Ecto neural progenitor cell (in vitro differentiated cells): Measurements from ENCODE around the gene KAT2B.
A peak's percentile ranks its signal among the peaks of the same experiment; 100 is the strongest.

ENCODE experiments used
- DNase-seq: peaks from one replicate; pipeline ENCODE4 v3.0.0-alpha.2; 2018; ENCODE audit warnings: low spot score

The KAT2B gene

DNA sequence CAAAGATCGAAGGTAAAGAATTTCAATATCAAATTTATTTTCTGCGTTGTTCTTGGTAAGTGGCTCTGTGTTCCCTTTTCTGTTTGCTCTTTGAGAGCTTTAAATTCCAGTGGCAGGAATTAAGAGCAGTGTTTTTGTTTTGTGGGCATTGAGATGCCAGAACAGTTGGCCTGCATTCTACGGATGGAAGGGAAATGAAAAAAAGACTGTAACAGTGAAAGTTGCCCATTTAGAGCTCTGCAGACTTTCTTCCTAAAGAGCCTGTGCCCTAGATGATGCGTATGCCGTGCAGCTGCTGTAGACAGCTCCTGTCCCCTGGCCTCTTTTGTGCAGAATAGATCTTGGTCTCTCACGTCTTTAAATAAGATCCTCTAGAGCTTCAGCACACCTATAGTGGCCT is 58.8 kb downstream of the KAT2B start:
- DNase-seq = no peak

DNA sequence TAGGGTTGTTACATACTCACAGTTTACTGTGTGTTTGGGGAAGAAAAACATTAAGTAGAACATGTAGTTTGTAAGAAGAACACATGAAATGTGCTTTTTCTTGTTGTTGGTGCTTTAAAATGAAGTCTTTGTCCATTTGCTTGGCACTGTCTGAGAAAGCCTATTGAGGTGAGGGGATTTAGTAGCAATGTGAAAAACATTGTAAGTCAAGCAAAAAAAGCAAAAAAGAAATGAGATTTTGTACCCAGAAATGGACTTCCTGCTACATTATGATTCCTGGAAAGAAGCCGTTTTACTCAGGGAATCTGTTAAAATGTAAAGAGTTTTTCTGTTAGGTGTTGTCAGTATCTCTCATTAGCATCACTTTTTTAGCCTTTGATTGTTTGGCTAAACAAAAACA is 59.9 kb downstream of the KAT2B start:
- DNase-seq = no peak

DNA sequence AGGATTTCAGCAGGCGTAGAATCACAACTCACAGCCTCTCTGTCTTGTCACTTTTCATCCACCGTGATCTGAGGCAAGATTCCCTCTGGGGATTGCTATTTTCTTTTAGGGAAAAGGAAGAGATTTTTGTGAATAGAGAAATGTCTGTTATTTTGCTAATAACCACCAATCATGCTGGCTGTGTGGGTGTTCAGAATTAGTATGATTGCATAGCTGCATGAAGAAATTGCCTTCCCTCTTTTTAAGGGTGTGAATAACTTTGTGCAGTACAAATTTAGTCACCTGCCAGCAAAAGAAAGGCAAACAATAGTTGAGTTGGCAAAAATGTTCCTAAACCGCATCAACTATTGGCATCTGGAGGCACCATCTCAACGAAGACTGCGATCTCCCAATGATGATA is 60.8 kb downstream of the KAT2B start:
- DNase-seq = no peak

DNA sequence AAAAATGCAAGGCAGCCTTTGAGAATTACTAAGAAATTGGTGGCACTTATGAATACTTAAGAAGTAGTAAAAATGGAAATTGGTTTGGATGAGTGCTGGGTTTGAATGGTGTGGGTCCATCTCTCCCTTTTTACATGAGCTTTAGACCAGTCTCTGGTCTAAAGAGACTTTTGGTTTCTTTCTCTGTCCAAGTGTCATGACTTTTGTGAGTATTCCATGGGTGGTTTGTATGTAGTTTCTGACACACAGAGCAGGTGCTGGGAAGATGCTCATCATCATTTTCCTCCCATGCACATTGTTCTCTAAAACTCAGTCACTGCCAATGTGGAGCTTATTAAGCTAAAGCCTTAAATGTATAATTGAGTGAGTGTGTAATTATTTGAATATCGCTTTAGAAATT is 63.5 kb downstream of the KAT2B start:
- DNase-seq = no peak

DNA sequence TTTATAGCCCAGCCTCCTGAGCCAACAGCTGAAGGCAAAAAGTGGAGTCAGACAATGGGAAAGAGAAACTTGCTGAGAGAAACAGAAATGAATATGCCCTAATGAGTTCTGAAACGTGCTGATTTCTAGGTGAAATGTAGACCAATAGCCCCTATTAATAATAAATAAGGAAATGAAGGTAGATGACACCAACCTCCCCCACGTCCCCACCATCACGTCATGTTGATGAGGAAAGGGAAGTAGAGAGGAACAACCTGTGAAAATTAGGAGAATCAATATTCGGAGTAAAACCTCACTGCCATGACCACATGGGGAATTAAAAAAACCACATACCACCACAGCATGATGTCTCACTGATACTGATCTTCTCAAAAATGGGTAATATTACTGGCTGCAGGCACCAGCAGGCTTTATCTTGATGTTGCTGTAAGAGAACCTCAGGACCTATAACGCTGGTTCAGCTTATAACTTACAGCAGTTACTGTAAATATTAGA is 64.0 kb downstream of the KAT2B start:
- DNase-seq = no peak

DNA sequence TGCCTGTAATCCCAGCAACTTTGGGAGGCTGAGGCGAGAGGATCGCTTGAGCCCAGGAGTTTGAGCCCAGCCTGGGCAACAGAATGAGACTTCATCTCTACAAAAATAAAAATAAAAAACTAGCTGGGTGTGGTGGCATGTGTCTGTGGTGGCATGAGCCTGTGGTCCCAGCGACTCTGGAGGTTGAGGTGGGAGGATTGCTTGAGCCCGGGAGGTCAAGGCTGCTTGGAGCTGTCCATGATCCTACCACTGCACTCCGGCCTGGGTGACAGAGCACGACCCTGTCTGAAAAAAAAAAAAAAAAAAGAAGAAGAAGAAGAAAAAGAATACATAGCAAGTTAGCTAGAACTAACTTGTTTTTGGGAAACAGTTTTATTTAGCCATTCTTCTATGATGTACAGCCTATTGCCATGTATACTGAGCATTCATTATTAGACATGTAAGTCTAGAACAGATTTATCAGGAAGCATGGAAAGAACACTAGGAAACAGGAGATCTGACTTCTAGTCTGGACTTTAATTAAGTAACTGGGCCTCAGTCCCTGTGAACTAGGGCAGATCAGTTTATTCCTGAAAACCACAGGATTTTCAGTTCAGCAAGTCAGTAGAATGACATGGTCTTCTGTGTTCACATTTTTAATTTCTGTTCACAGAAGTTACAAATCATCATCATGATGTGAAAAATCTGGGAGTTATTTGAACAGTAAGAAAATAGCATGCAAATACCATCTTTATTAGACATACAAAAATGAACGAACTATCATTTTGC is 65.5 kb downstream of the KAT2B start:
- no peak for DNase-seq

DNA sequence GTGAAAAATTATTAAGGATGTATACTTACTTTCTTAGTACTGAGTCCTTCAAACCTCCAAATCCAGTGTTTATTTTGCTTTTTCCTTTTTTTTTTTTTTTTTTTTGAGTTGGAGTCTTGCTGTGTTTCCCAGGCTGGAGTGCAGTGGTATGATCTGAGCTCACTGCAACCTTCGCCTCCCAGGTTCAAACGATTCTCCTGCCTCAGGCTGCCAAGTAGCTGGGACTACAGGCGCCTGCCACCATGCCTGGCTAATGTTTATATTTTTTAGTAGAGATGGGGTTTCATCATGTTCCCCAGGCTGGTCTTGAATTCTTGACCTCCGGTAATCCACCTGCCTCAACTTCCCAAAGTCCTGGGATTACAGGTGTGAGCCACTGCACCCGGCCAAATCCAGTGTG is 67.5 kb downstream of the KAT2B start:
- no peak for DNase-seq

DNA sequence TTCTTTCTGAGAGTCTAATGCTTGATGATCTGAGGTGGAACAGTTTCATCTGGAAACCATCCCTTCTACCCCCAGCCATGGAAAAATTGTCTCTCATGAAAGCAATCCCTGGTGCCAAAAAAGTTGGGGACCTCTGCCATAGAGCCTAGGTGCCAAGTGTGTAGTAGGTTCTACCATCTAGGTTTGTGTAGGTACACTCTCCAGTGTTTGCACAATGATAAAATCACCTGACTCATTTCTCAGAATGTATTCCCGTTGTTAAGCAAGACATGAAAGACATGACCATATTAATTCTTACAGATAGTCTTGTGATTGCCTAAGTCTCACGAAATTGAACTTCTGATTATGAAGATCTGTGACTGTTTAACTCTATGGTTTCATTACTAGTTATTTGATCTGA is 68.6 kb downstream of the KAT2B start:
- DNase-seq = no peak

DNA sequence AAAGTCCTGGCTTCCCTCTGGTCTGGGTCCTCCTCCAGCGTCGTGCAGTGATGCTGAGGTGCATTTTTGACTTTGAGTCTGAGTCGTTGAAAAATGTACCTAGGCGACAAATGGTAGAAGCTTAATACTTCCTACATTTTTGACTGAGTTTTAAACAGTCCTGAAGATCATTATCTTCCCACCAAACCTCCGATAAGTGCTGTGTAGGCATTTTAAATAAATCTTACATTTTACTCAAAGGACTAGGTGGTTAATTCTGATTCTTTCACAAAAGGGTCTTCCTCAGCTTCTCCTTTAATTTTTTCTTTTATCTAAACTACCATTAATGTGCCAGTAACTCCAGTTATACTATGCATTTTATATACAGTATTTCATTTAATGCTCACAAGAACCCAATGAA is 70.6 kb downstream of the KAT2B start:
- no peak for DNase-seq

DNA sequence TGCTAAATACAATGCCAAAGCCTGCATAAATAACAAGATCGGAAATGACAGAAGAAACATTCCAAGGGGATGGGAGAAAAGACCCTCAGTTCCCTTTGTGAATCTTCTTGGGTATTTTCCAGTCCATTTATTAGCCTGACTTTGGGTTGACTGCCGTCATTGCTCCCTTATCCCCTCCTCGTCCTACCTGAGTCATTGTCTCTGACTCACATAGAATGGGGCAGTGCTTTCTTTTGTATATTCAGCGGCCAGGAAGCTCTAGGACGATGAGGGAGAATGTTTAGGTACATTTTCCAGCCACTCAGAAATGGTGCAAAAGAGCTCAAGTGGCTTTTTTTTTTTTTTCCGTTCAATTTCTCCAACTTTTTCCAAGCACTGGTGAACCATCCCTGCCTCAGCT is 71.6 kb downstream of the KAT2B start:
- no peak for DNase-seq

DNA sequence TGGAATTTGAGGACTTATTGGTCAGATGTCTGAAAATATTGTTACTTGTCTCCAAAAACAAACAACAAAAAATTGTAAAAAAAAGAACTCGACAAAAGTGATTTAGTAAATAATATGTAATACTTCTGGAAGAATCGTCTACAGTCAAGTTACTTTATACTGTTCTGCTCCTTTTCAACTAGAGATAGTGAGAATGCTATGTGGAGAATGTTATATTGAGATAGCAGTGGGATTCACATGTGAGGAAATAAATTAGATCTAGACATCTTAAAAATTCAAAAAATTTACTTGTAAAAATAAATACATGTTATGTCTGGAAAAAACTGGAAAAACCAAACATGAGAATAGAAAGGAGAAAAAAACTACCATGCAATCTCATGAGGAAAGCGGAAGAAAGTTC is 80.8 kb downstream of the KAT2B start:
- no peak for DNase-seq

DNA sequence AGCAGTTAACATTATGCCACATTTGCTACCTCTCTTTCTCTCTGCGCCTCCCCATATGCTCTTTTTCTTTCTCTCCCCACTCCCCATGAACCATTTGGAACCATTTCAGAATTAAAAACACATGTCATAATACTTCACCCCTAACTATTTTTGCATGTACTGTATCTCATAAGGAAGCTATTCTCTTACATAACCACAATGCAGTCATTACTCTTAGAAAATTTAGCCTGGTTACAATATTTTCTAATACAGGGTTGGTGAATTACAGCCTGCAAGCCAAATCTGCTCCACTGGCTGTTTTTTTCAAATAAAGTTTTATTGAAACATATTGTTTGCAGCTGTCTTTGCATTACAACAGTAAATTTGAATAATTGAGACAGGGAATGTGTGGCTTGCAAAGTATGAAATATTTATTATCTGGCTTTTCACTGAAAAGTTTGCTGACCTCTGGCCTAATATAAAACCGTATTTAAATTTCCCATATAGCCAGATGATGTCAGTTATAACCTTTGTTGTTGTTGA is 82.9 kb downstream of the KAT2B start:
- DNase-seq = no peak

DNA sequence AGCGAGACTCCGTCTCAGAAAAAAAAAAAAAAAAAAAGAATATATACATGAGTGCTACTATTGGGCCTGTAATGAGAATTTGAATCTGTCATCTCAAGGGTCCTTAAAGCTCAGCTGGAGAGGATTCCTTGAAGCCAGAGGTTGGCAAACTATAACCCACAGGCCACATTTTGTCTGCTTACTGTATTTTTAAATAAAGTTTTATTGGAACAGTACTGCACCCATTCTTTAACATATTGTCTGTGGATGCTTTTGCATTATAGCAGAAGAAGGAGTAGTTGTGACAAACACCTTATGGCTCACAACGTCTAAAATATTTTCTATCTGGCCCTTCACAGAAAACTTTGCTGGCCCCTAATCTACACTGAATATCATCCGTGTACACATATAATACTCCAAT is 85.0 kb downstream of the KAT2B start:
- no peak for DNase-seq

DNA sequence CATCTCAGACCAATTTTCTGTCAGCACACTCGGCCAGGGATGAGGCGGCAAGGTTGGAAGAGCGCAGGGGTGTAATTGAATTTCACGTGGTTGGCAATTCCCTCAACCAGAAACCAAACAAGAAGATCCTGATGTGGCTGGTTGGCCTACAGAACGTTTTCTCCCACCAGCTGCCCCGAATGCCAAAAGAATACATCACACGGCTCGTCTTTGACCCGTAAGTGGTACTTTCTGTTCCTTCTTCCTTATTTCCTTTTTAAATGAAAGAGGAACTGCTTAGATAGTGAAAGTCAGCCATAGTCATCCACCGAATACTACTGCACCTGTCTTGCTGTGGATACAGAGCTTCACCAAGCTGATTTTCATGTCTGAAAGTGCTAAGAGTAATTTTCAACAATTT is 85.7 kb downstream of the KAT2B start:
- DNase-seq = no peak

DNA sequence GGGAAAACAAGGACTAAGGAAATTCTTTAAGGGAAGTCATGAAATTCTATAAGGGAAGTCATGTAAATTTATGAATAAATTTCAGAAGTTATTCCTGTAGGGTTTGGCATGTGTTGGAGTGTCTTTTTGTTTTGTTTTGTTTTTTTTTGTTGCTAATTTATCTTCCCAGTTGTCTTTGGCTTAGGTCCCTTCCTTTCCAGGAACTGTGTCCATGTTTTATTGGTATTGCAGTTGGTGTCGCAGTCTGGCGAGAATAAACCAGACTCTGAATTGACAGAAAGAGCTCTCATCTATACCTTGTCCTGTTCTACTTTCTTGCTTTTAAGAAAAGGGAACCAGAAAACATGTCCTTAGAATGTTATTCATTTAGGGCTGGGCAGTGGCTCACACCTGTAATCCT is 88.1 kb downstream of the KAT2B start:
- no peak for DNase-seq

DNA sequence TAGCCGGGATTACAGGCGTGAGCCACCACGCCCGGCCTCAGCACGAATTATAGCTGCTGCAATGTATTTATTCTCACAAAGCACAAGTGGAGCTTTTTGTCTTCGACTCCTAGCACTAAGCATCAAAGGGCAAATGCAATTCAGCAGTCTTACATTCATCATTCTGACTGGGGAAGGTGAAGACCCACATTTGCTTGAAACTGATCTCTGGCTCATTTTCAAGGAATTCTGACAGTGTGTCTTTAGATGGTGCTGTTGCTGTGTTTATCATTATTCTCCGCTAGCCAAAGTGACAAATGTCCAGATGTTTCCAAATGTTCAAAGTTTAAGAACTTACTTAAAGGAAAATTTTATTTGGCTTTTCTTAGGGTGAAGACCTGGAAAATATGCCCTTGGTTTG is 89.9 kb downstream of the KAT2B start:
- DNase-seq = no peak

DNA sequence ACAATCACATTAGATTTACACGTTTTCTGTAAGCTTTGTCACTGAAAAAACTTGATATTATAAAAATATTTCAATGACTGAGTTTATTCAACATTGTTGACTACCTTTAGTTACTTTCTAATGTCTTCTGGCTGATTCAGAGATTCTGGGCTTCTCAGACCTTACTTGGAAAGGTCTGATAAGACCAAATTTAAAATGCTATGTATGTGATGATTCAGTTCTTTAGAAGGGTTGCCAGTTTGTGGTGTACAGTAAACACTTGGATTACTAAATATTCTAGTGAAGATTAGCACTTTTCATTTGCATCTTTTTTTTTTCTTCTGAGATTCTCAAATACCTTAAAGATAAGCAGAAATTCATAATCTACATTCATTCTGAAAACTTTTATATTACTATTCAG is 96.0 kb downstream of the KAT2B start:
- no peak for DNase-seq

DNA sequence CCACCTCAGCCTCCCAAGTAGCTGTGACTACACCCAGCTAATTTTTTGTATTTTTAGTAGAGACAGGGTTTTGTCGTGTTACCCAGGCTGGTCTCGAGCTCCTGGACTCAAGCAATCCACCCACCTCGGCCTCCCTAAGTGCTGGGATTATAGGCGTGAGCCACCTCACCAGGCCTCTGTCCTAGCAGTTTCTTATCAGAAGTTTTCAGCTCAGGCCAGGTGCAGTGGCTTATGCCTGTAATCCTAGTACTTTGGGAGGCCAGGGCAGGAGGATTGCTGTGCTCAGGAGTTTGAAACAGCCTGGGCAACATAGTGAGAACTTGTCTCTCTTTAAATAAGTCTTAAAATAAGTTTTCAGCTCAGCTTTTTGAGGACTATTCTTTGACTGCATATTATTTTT is 97.4 kb downstream of the KAT2B start:
- no peak for DNase-seq

DNA sequence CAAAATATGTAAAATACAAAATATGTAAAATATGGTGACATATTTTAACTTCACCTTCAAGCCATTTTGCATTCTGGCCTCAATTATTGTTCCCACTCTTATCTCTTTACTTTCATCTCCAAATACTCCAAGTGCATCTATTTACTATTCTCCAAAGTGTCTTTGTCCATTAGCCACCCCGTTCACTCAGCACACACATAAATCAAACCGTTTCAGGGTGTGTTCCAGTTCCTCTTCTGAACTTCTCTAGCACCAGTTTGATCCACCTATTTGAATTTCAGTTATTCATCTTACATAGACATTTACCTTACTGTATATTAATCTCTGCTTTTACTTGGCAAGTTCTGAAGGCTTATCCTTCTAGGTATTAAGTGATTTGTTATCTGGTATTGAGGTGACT is 100.6 kb downstream of the KAT2B start:
- no peak for DNase-seq

DNA sequence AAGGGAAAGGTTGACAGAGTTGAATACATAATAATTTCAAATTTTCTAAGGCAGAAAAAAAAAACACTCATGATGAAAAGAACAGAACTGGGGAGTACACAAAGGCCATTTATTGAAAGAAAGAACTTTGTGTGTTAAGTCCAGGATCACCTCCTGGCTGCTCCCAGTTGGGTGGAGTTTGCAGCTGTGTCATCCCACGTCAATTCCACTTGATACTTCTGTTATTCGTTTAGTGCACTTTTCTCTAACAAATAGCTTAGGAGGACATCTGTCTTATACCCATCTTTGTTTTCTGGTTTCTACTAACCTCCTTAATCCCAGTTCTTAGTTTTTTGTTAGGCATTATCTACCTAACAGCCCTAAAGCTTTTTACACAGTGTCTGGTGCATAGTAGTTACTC is 101.1 kb downstream of the KAT2B start:
- no peak for DNase-seq

DNA sequence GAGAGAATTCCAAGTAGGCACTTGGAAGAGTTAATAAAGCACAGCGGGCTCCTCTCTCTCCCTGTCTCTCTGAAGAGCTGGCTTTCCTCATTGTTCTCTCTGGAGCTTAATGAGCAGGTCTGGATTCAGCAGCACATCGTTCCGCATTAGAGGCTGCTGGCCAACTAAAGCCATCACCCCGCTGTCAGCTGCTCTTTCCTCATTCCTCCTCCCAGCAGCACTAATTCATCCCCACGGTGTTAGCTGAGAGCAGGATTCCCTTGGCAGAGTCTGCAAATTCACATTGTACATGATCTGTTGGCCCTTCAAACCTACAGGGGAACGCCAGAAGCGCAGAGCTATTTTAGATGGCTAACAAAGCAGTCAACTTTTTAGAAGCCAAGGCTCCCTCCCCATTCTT is 101.6 kb downstream of the KAT2B start:
- DNase-seq = peak; percentile 82

DNA sequence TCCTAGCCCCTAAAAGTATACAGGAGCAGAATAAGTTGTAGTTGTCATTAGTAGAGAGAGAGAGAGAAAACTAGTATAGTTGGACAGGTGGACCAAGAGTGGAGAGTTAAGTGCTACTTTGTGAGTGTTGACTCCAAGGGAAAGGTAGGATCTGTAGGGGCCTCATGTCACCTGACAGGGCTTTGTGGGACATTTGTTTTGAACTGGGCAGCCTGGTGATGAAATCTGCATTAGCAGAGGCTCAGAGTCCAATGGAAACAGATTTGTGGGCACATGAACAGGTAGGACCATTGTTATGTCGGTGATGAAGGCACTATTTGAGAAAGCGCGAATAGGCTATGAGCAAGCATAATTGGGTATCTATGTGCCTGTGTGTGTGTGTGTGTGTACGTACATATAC is 102.3 kb downstream of the KAT2B start:
- DNase-seq = no peak

DNA sequence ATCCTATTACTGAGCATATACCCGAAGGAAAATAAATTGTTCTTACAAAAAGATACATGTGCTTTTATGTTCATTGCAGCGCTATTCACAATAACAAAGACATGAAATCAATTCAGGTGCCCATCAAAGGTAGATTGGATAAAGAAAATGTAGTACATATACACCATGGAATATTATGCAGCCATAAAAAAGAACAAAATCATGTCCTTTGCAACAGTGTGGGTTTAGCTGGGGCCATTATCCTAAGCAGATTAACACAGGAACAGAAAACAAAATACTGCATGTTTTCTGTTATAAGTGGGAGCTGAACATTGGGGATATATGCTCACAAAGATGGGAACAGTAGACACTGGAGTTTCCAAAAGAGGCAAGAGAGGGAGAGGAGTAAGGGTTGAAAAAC is 103.3 kb downstream of the KAT2B start:
- no peak for DNase-seq

DNA sequence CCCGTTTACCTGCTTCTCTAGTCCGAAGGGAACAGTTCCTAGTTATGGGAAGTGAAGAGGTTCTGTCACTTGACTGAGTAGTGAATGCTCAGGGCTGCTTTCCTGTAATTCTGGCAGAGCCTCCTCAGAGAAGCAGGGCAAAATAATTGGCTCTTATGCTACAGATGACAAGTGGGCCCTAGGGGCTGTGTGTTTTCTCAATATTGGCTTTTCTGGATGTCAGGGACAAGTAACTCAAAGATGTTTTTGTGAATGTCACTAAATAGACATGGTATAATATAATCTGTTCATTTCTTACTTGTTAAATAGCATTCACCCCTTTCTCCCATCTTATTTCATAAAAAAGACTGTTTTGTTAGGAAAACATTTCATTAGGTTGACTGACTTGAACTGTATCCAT is 105.6 kb downstream of the KAT2B start:
- DNase-seq = no peak
